Choroid plexus epithelial cell (primary cell): Measurements from ENCODE around the gene GRAMD4.

Experiments used
- DNase-seq: peaks from one replicate; pipeline ENCODE4 v3.0.0-alpha.2; 2010; ENCODE audit warnings: low read depth
- H3K4me3 ChIP-seq: 2 replicates; pipeline ENCODE4 v1.5.1; 2011; ENCODE audit warnings: low read depth, mild to moderate bottlenecking, control low read depth, low read length, moderate library complexity
- CTCF ChIP-seq: conservative IDR thresholded peaks from 2 replicates; pipeline ENCODE4 v1.5.1; 2011; ENCODE audit warnings: low read depth, mild to moderate bottlenecking, control low read depth, inconsistent platforms, low read length, moderate library complexity

GRAMD4 gene

DNA sequence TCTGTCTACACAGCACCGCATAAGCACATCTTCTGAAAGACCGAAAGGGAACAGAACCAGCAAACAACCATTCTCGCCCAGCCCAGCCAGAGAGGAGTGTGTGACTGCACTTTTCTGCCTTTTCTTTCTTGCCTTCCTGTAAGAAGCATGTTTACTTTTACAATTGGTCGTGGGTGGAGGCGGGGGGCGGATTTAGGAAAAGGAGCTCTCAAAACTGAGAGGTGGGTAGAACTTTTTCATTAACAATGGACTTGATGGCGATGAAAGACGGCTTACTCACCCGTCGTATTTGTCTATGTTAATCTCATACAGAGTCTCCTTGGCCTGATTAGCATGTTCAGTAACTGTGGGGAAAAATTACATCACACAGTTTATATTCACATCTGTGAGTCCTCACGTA is 90.6 kb downstream of the GRAMD4 start:
- no peak overlapping the region for H3K4me3 ChIP-seq
- no peak for DNase-seq
- TF ChIP-seq CTCF, result no peak

- DNase-seq, result no peak
- TF ChIP-seq CTCF, result no peak
- no peak overlapping the region for H3K4me3 ChIP-seq
Measured at GRCh38 chr22:46712288-46712687, 92.1 kb downstream of the GRAMD4 start.

DNA sequence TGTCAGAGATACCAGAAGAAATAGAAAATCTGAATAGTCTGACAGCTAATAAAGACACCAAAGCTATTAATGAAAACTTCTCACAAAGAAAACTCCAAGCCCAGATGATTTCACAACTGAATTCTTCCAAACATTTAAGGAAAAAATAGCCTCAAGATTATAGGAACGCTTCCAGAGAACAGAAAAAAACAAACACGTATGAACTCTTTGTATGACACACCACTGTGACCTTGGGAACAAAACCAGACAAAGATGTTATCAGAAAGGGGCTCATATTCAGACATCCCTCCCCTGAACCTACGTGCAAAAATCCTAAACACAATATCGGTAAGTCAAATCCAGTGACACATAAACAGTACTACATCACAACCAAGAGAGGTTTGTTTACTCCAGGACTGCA is 94.4 kb downstream of the GRAMD4 start:
- no peak for TF ChIP-seq CTCF
- DNase-seq, result peak; percentile 44

GRCh38 chr22:46719921-46720320 is 99.7 kb downstream of the GRAMD4 start:
- TF ChIP-seq CTCF, result no peak
- no peak overlapping the region for H3K4me3 ChIP-seq
- no peak for DNase-seq

More for the DNA sequence above, 94.4 kb downstream of the GRAMD4 start:
- no peak overlapping the region for H3K4me3 ChIP-seq

DNA sequence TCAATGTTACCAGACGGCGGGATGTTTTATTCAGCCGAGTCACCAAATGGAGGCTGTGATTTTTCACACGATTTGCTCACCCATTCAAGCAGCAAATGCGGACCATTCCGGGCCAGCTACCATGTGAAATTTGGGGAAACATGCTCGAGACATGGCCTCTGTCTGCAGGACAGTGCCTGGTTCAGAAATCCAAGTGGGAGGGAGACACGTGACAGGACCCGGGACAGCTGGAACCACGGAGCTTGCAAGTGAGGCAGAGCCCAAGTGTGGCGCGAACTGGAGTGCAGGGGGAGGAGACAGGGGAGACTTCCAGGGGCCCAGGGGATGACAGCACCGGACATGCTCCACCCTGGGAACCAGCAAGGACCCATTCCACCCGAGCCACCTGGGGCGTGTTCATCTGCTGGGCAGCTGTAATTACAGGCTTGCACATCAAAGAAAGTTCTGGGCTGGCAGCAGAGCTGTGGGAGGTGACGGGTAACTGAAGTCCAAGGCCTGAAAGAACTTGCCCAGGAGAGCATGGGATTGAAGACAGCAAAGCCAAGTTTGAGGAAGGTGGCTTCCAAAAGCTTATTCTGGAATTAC is 101.4 kb downstream of the GRAMD4 start:
- TF ChIP-seq CTCF, result no peak
- no peak overlapping the region for H3K4me3 ChIP-seq
- no peak for DNase-seq

DNA sequence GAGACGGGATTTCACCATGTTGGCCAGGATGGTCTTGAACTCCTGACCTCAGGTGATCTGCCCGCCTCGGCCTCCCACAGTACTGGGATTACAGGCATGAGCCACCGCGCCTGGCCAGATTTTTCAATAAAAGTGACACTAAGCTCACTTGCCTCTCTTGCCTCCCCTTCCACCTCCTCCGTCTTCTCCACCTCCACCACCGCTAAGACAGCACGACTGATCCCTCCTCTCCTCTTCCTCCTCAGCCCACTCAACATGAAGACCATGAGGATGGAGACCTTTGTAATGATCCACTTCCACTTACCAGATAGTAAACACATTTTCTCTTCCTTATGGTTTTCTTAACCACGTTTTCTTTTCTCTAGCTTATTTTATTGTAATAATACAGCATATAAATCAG is 103.7 kb downstream of the GRAMD4 start:
- no peak for DNase-seq
- H3K4me3 ChIP-seq, result no peak overlapping the region
- TF ChIP-seq CTCF, result no peak

GRCh38 chr22:46725096-46725495 is 104.9 kb downstream of the GRAMD4 start:
- DNase-seq, result no peak
- no peak overlapping the region for H3K4me3 ChIP-seq
- no peak for TF ChIP-seq CTCF
